Measurements from ENCODE around the gene XXYLT1. TPM values are rescaled to one million over a fixed set of nuclear protein-coding genes. Genes with fewer than 3 reads are reported as not detected.

Gene XXYLT1
- total RNA-seq, 1 experiment from 2014 or later = 25.5 TPM

- Histone ChIP-seq H2AFZ (ENCODE audit: low read length) (peak overlapping the region; percentile 64; the same call in 1 of the 2 replicates), H3K27ac (ENCODE audit: low read length) (no peak overlapping the region), H3K4me2 (ENCODE audit: low read length) (peak overlapping the region; percentile 54), H3K9ac (ENCODE audit: low read length) (no peak overlapping the region), H3K4me3 (ENCODE audit: low read length) (peak overlapping the region; percentile 3; the same call in 1 of the 2 replicates), H3F3A (ENCODE audit: low read length, unreplicated experiment) (no peaks in the 10 kb centered on the region), H3K79me2 (ENCODE audit: low read length) (no peaks in the 10 kb centered on the region), H4K20me1 (ENCODE audit: low read length) (no peaks in the 10 kb centered on the region), H3K27me3 (ENCODE audit: low read length) (no peaks in the 10 kb centered on the region), H3K36me3 (ENCODE audit: low read depth, low read length) (no peaks in the 10 kb centered on the region), H3K9me3 (ENCODE audit: low read length) (no peaks in the 10 kb centered on the region), H3K4me1 (ENCODE audit: insufficient read depth, low read length) (peaks cover 18% of the 10 kb centered on the region), H3K9me2 (replicated peaks; ENCODE audit: low read length) (no peaks in the 10 kb centered on the region)
- ChIA-PET POLR2A (ENCODE audit: unreplicated experiment) (interaction anchor here (0.7 kb wide), 1 partner anchor 355 kb away, joined by 3 read pairs; no protein-coding TSS in a partner anchor), CTCF (interaction anchor here (1.2 kb wide), 1 partner anchor 360 kb away, joined by 8 read pairs; no protein-coding TSS in a partner anchor)
- TF ChIP-seq EZH2phosphoT487 (IDR thresholded peaks at IDR 0.05; ENCODE audit: borderline replicate concordance, low read length) (no peak), EZH2 (IDR thresholded peaks at IDR 0.05; ENCODE audit: low read length, unreplicated experiment) (no peak)
- TF ChIP-seq, protein P1, sequence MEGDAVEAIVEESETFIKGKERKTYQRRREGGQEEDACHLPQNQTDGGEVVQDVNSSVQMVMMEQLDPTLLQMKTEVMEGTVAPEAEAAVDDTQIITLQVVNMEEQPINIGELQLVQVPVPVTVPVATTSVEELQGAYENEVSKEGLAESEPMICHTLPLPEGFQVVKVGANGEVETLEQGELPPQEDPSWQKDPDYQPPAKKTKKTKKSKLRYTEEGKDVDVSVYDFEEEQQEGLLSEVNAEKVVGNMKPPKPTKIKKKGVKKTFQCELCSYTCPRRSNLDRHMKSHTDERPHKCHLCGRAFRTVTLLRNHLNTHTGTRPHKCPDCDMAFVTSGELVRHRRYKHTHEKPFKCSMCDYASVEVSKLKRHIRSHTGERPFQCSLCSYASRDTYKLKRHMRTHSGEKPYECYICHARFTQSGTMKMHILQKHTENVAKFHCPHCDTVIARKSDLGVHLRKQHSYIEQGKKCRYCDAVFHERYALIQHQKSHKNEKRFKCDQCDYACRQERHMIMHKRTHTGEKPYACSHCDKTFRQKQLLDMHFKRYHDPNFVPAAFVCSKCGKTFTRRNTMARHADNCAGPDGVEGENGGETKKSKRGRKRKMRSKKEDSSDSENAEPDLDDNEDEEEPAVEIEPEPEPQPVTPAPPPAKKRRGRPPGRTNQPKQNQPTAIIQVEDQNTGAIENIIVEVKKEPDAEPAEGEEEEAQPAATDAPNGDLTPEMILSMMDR (conservative IDR thresholded peaks at IDR 0.05; ENCODE audit: low read depth, low read length) = no peak
- peak; percentile 53 for DNase-seq
- no TSS peak for BruUV-seq (replicated peaks)
- intact Hi-C loops (cut with micrococcal nuclease) = no loop called here
- peak; percentile 75 for ATAC-seq
These were observed 228.0 kb downstream of the XXYLT1 start for GRCh38 chr3:195042743-195043606.

DNA sequence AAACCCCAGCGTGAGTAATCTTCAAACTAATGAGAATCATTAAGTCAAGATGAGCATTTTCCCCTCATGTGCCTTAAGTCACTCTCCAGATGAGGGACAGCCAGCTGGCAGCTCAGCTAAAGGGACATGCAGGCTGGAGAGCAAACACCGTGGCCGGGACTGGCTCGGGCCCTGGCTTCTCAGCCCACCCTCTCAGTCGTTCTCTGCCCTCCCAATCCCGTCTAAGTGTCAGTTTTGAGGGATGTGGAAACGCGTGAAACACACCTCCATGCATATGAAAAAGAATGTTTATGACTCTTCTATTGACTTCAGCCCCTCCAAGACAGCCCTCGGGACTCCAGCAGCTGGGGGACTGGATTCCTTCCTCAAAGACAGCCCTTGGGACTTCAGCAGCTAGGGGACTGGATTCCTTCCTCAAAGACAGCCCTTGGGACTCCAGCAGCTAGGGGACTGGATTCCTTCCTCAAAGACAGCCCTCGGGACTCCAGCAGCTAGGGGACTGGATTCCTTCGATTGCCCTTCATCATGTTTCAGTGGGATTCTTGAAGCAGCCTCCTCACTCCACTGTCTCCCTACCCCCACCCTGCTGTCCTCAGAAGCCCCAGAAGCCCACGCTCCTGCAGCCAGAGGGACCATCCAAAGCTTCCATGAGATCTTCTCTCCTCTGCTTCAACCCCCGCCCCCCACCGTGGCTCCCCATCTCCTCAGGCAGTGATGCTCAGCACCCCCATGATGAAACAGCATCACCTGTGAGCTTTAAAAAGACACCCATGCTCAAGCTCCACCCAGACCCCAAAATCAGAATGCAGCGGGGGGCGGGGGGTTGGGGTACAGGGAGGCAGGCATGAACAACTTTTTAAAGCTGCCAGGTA is 228.9 kb downstream of the XXYLT1 start:
- TF ChIP-seq EZH2 (IDR thresholded peaks at IDR 0.05; ENCODE audit: low read length, unreplicated experiment) (no peak), EZH2phosphoT487 (IDR thresholded peaks at IDR 0.05; ENCODE audit: borderline replicate concordance, low read length) (no peak)
- TF ChIP-seq, protein P1 (conservative IDR thresholded peaks at IDR 0.05; ENCODE audit: low read depth, low read length) = no peak
- no peaks in the 10 kb centered on the region for H3K79me2 ChIP-seq (ENCODE audit: low read length)
- H3K27ac ChIP-seq (ENCODE audit: low read length) = no peak overlapping the region
- POLR2A ChIA-PET (ENCODE audit: unreplicated experiment) = interaction anchor here (0.7 kb wide), 1 partner anchor 355 kb away, joined by 3 read pairs; no protein-coding TSS in a partner anchor
- H3K27me3 ChIP-seq (ENCODE audit: low read length) = no peaks in the 10 kb centered on the region
- intact Hi-C loops (cut with micrococcal nuclease) = no loop called here
- peak overlapping the region; percentile 3; the same call in 1 of the 2 replicates for H3K4me3 ChIP-seq (ENCODE audit: low read length)
- H3K9me3 ChIP-seq (ENCODE audit: low read length) = no peaks in the 10 kb centered on the region
- no peak for DNase-seq
- H3K9me2 ChIP-seq (replicated peaks; ENCODE audit: low read length) = no peaks in the 10 kb centered on the region
- no peak for ATAC-seq
- CTCF ChIA-PET = interaction anchor here (1.2 kb wide), 1 partner anchor 360 kb away, joined by 8 read pairs; no protein-coding TSS in a partner anchor
- peak overlapping the region; percentile 64; the same call in 1 of the 2 replicates for H2AFZ ChIP-seq (ENCODE audit: low read length)
- no peaks in the 10 kb centered on the region for H3K36me3 ChIP-seq (ENCODE audit: low read depth, low read length)
- H3F3A ChIP-seq (ENCODE audit: low read length, unreplicated experiment) = no peaks in the 10 kb centered on the region
- H3K4me2 ChIP-seq (ENCODE audit: low read length) = peak overlapping the region; percentile 54
- no peak overlapping the region for H3K9ac ChIP-seq (ENCODE audit: low read length)
- H3K4me1 ChIP-seq (ENCODE audit: insufficient read depth, low read length) = peaks cover 18% of the 10 kb centered on the region
- BruUV-seq (replicated peaks) = no TSS peak
- no peaks in the 10 kb centered on the region for H4K20me1 ChIP-seq (ENCODE audit: low read length)
